ENCODE results near the gene NKD1. TPM values are rescaled to one million over a fixed set of nuclear protein-coding genes. Genes with fewer than 3 reads are reported as not detected.

The NKD1 gene
- total RNA-seq, 2 donors from 2014 or later, result 1.1 to 3.0 TPM

- no peak for DNase-seq (ENCODE audit: low spot score)
- Histone ChIP-seq H3K9me3 (no peaks in the 10 kb centered on the region), H3K36me3 (no peaks in the 10 kb centered on the region), H3K4me3 (peak overlapping the region in 1 of 2 donors; percentile 44), H3K27me3 (no peaks in the 10 kb centered on the region), H3K27ac (peak overlapping the region; percentile 47 to 70), H3K4me1 (peaks cover 0 to 38% of the 10 kb centered on the region in 2 donors)
- TF ChIP-seq CTCF (IDR thresholded peaks at IDR 0.05), result no peak
Measured at GRCh38 chr16:50697421-50697715, 149.2 kb downstream of the NKD1 start.

GRCh38 chr16:50697881-50698767 lies 149.9 kb downstream of the NKD1 start:
- Histone ChIP-seq H3K27ac (peak overlapping the region; percentile 47 to 70), H3K36me3 (no peaks in the 10 kb centered on the region), H3K4me1 (peaks cover 0 to 37% of the 10 kb centered on the region in 2 donors), H3K27me3 (no peaks in the 10 kb centered on the region), H3K9me3 (no peaks in the 10 kb centered on the region), H3K4me3 (peak overlapping the region; percentile 29 to 44)
- DNase-seq (ENCODE audit: low spot score), result no peak
- no peak for TF ChIP-seq CTCF (IDR thresholded peaks at IDR 0.05)

Other genes with a start within 250 kb of the NKD1 start
- gene BRD7, start 179.4 kb upstream of the NKD1 start, total RNA-seq, result 10 to 100 TPM; 28.0 to 28.9 TPM
- gene SNX20, start 132.9 kb downstream of the NKD1 start, total RNA-seq, result 1 to 10 TPM in 1 of 2 donors, under 1 TPM in 1; 0.89 to 1.9 TPM
- gene NOD2, start 145.2 kb downstream of the NKD1 start, total RNA-seq, result 1 to 10 TPM in 1 of 2 donors, under 1 TPM in 1; 0.44 to 1.6 TPM
- gene CYLD, start 193.7 kb downstream of the NKD1 start, total RNA-seq, result 10 to 100 TPM; 20.0 to 21.2 TPM

Data from right atrium auricular region (tissue), 2 donors.